Thoracic aorta (tissue), 2 donors: Measurements from ENCODE around the gene RPS19BP1. TPM values are rescaled to one million over a fixed set of nuclear protein-coding genes. Genes with fewer than 3 reads are reported as not detected.

Experiments used
- ATAC-seq: fragments of 150-250 bp; one replicate; pipeline ENCODE4 v1.8.0; 2017; ENCODE audit warnings: low read depth; ENCODE audit not compliant: insufficient number of reproducible peaks, low FRiP score
- DNase-seq: peaks from one replicate; pipeline ENCODE4 v3.0.0-alpha.2; 2020; ENCODE audit warnings: low spot score
- H3K27ac ChIP-seq, 2 donors: fragments of 200-600 bp; sonication (generic); 1 replicate in 1 of 2; 2 replicates in 1 of 2; pipeline ENCODE4 v1.5.1; 2016; ENCODE audit warnings: mild to moderate bottlenecking in 2 of 2, moderate library complexity in 2 of 2
- H3K27me3 ChIP-seq: fragments of 200-600 bp; sonication (generic); replicated peaks from 2 replicates; pipeline ENCODE4 v1.6.0; 2016; ENCODE audit warnings: mild to moderate bottlenecking; ENCODE audit not compliant: insufficient read depth
- H3K36me3 ChIP-seq: fragments of 200-600 bp; sonication (generic); one replicate; pipeline ENCODE4 v1.5.1; 2016
- H3K4me1 ChIP-seq, 2 donors: fragments of 200-600 bp; sonication (generic); 1 replicate in 1 of 2; 2 replicates in 1 of 2; pipeline versions ENCODE4 v1.5.1 to v1.6.0; 2016; ENCODE audit warnings: low read depth in 2 of 2, mild to moderate bottlenecking in 1 of 2; ENCODE audit not compliant: control insufficient read depth in 1 of 2
- H3K4me3 ChIP-seq: fragments of 200-600 bp; sonication (generic); 2 replicates; pipeline ENCODE4 v1.5.1; 2016; ENCODE audit warnings: mild to moderate bottlenecking
- H3K9me3 ChIP-seq: fragments of 200-600 bp; sonication (generic); 2 replicates; pipeline ENCODE4 v1.5.1; 2016
- total RNA-seq, 2 donors: library from RNA; depleted of rRNA; stranded (reverse); fragments of >200 nt; gene quantifications; one replicate each; pipeline versions ENCODE4 v1.1.0 to v1.2.3, GENCODE V29; 2016
- TF ChIP-seq, protein P1 (sequence below): fragments of 200-600 bp; sonication (generic); IDR thresholded peaks from one replicate; pipeline ENCODE4 v1.5.1; 2019; ENCODE audit warnings: antibody characterized with exemption

Gene RPS19BP1
- total RNA-seq, 2 donors from 2014 or later = 77.7 to 89.6 TPM

DNA sequence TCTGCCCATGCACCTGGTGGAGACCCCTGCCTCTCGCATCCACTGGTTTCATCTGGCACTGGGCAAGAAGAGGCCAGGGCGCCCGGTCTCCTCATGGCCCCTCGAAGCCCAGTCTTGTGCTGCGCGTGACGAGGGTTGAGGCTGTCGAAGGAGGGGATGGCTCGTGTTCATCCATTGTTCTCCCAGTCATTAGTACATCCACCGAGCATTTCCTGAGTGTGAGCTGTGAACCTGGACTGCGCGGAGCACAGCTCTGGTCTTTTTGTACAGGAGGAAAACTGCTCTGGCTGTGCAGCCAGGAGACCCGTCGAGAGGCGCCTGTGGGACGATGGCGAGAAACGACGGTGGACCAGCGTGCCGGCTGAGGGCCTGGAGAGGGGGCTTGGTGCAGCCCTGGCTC is 44.8 kb upstream of the RPS19BP1 start:
- no peak for DNase-seq
- Histone ChIP-seq H3K9me3 (no peaks in the 10 kb centered on the region), H3K36me3 (no peaks in the 10 kb centered on the region), H3K27me3 (no peaks in the 10 kb centered on the region), H3K4me1 (no peaks in the 10 kb centered on the region), H3K4me3 (no peak overlapping the region), H3K27ac (no peak overlapping the region)
- ATAC-seq = no peak
- TF ChIP-seq, protein P1, sequence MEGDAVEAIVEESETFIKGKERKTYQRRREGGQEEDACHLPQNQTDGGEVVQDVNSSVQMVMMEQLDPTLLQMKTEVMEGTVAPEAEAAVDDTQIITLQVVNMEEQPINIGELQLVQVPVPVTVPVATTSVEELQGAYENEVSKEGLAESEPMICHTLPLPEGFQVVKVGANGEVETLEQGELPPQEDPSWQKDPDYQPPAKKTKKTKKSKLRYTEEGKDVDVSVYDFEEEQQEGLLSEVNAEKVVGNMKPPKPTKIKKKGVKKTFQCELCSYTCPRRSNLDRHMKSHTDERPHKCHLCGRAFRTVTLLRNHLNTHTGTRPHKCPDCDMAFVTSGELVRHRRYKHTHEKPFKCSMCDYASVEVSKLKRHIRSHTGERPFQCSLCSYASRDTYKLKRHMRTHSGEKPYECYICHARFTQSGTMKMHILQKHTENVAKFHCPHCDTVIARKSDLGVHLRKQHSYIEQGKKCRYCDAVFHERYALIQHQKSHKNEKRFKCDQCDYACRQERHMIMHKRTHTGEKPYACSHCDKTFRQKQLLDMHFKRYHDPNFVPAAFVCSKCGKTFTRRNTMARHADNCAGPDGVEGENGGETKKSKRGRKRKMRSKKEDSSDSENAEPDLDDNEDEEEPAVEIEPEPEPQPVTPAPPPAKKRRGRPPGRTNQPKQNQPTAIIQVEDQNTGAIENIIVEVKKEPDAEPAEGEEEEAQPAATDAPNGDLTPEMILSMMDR = no peak

DNA sequence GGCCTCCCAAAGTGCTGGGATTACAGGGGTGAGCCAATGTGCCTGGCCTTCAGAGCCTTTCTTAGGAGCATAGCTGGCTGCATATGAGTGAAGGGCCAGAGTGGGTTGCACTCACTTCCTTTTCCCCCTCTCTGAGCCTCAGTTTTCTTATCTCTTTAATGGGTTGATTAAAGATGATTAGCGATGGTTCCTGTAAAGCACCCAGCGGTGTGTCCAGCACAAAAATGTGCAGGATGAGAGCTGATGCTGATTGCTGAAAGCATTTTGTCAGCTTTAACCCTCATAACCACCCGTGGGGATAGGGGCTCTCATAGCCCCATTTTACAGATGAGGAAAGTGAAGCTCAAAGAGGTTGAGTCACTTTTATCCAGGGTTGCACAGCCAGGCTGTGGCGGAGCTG is 43.5 kb upstream of the RPS19BP1 start:
- H3K4me3 ChIP-seq = no peak overlapping the region
- no peak for ATAC-seq

DNA sequence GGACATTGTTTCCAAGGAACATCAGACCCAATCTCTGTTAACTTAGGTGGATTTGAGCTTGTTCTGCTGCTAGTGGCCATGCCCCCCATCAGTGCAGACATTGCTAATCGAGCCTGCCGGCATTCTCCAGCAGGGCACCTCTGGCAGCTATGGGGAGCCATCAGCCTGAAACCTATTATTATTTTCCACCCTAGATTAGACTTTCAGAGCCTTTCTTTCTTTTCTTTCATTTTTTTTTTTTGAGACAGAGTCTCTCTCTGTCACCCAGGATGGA is 42.9 kb upstream of the RPS19BP1 start:
- no peak overlapping the region for H3K4me3 ChIP-seq
- TF ChIP-seq, protein P1 = no peak
- no peaks in the 10 kb centered on the region for H3K9me3 ChIP-seq
- no peak overlapping the region for H3K27ac ChIP-seq
- H3K27me3 ChIP-seq = no peaks in the 10 kb centered on the region
- ATAC-seq (no peak), DNase-seq (no peak)
- no peaks in the 10 kb centered on the region for H3K4me1 ChIP-seq
- no peaks in the 10 kb centered on the region for H3K36me3 ChIP-seq

More for the DNA sequence above, 43.5 kb upstream of the RPS19BP1 start:
- DNase-seq = no peak
- Histone ChIP-seq H3K9me3 (no peaks in the 10 kb centered on the region), H3K4me1 (no peaks in the 10 kb centered on the region), H3K36me3 (no peaks in the 10 kb centered on the region), H3K27me3 (no peaks in the 10 kb centered on the region), H3K27ac (no peak overlapping the region)
- TF ChIP-seq, protein P1 = no peak

DNA sequence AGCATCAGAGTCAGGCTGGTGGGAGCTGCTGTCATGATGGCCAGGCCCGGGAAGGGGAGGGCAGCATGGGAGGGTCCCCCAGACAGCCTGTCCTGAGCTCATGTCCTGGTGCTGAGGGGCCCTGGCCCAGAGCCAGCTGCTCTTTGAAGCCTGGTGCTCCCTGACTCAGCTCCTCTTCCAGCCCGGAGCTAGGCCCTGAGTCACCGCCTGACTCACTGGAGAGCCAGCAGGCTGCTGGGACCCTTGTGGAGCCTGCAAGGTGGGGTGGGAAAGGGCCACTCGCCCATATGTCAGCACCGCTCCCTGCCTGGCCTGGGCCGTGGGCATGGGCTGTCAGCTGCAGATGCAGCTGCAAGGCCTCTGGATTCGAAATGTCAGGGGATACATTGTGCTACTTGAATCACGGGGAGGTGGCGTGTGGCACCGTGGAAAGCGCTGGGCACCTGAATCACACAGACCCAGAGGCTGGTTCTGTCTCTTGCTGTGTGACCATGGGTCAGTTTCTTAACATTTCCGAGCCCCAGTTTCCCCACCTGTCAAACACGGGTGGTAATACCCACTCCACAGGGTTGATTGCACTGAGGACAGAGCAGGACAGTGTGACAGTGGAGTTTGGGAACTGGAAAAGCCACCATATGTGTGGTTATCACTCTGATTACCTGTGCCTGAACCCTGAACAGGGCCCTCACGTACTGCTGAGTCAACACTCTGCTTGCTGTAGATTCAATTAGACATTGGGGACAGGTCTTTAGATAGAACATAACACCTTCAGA is 42.4 kb upstream of the RPS19BP1 start:
- TF ChIP-seq, protein P1 = no peak
- H3K27ac ChIP-seq = no peak overlapping the region
- no peak for DNase-seq
- no peaks in the 10 kb centered on the region for H3K9me3 ChIP-seq
- H3K27me3 ChIP-seq = no peaks in the 10 kb centered on the region
- no peak overlapping the region for H3K4me3 ChIP-seq
- no peaks in the 10 kb centered on the region for H3K36me3 ChIP-seq
- no peaks in the 10 kb centered on the region for H3K4me1 ChIP-seq
- no peak for ATAC-seq

DNA sequence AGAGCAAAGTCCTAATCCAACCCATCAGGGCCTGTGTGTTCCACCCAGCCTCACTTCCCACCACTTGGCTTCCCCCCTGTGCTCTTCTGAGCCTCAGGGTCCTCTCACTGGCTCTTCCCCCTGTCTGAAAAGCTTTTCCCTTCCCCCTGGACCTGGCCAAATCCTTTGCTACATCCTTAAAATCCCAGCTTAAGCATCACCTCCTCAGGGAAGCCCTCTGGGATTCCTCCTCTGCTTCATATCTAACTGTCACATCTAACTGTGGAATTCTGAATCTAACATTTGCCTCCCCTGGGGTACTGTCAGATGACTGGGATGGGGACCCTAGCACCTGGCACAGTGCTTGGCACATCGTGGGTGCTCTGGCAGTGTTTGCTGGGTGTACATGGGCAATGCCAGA is 39.0 kb upstream of the RPS19BP1 start:
- H3K36me3 ChIP-seq = no peaks in the 10 kb centered on the region
- no peak overlapping the region for H3K4me3 ChIP-seq
- H3K4me1 ChIP-seq = no peaks in the 10 kb centered on the region
- ATAC-seq (no peak), DNase-seq (no peak)
- no peaks in the 10 kb centered on the region for H3K27me3 ChIP-seq
- TF ChIP-seq, protein P1 = no peak
- no peaks in the 10 kb centered on the region for H3K9me3 ChIP-seq
- no peak overlapping the region for H3K27ac ChIP-seq
